GM21390 (cell line): Measurements from ENCODE around the gene NPIPA3.
"Not testable (repeated sequence)": the region's sequence is repeated elsewhere in the genome, so short reads cannot be mapped to it uniquely, and the experiment has no call there.

Experiments used
- ATAC-seq: cut with Tn5 transposase; IDR thresholded peaks from one replicate; pipeline ENCODE4 v1.9.1; 2021; ENCODE audit not compliant: unreplicated experiment

Gene NPIPA3

GRCh38 chr16:14742273-14743128 is 39.3 kb downstream of the NPIPA3 start, which contains the start of gene NPIPA2:
NPIPA2 (plus strand) TSS chr16:14742533; CDS start chr16:14748066, 5,533 bp downstream.
- ATAC-seq: peak; percentile 98

- ATAC-seq: not testable (repeated sequence)
Measured at GRCh38 chr16:14773654-14774053, 70.4 kb downstream of the NPIPA3 start.

GRCh38 chr16:14775624-14776023 is 72.4 kb downstream of the NPIPA3 start:
- not testable (repeated sequence) for ATAC-seq
